ENCODE results near the gene STARD3.
"Not testable (repeated sequence)": the region's sequence is repeated elsewhere in the genome, so short reads cannot be mapped to it uniquely, and the experiment has no call there.

STARD3 gene

GRCh38 chr17:39709319-39709997, 72.5 kb downstream of the STARD3 start:
- no peak overlapping the region for H3K4me3 Mint-ChIP-seq

GRCh38 chr17:39709998-39710964, 73.3 kb downstream of the STARD3 start:
- Mint-ChIP-seq H3K27me3 (peaks cover 2% of the 10 kb centered on the region), H3K27ac (no peak overlapping the region), H3K36me3 (ENCODE audit: low read depth) (no peaks in the 10 kb centered on the region), H3K4me1 (ENCODE audit: low read depth) (no peaks in the 10 kb centered on the region), H3K4me3 (no peak overlapping the region), H3K9me3 (no peaks in the 10 kb centered on the region)
- intact Hi-C loops (cut with micrococcal nuclease), result no loop called here

More at GRCh38 chr17:39709319-39709997, 72.5 kb downstream of the STARD3 start:
- Mint-ChIP-seq H3K27me3 (peaks cover 2% of the 10 kb centered on the region), H3K9me3 (no peaks in the 10 kb centered on the region), H3K4me1 (ENCODE audit: low read depth) (no peaks in the 10 kb centered on the region), H3K36me3 (ENCODE audit: low read depth) (no peaks in the 10 kb centered on the region), H3K27ac (no peak overlapping the region)
- intact Hi-C loops (cut with micrococcal nuclease), result no loop called here

DNA sequence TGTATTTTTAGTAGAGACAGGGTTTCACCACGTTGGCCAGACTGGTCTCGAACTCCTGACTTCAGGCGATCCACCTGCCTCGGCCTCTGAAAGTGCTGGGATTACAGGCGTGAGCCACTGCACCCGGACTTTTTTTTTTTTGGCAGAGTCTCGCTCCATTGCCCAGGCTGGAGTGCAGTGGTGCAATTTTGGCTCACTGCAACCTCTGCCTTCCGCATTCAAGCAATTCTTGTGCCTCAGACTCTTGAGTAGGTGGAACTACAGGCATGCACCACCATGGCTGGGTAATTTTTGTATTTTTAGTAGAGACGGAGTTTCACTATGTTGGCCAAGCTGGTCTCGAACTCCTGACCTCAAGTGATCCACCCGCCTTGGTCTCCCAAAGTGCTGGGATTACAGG, 74.1 kb downstream of the STARD3 start:
- intact Hi-C loops (cut with micrococcal nuclease); H3K4me1 Mint-ChIP-seq (ENCODE audit: low read depth); H3K27me3 Mint-ChIP-seq; H3K9me3 Mint-ChIP-seq; H3K4me3 Mint-ChIP-seq; H3K36me3 Mint-ChIP-seq (ENCODE audit: low read depth); H3K27ac Mint-ChIP-seq: not testable (repeated sequence)

GRCh38 chr17:39711851-39712250, 74.9 kb downstream of the STARD3 start:
- Mint-ChIP-seq H3K36me3 (ENCODE audit: low read depth) (no peaks in the 10 kb centered on the region), H3K27ac (no peak overlapping the region), H3K4me3 (no peak overlapping the region), H3K27me3 (peaks cover 2% of the 10 kb centered on the region), H3K9me3 (no peaks in the 10 kb centered on the region), H3K4me1 (ENCODE audit: low read depth) (no peaks in the 10 kb centered on the region)
- intact Hi-C loops (cut with micrococcal nuclease), result no loop called here

Data from dendritic cell treated with granulocyte-macrophage colony-stimulating factor and Interleukin-4, amounts not matched to agents 40 ng/mL and 50 ng/mL, for 4 days (primary cell).